Measurements from ENCODE around the gene NOP53.

DNA sequence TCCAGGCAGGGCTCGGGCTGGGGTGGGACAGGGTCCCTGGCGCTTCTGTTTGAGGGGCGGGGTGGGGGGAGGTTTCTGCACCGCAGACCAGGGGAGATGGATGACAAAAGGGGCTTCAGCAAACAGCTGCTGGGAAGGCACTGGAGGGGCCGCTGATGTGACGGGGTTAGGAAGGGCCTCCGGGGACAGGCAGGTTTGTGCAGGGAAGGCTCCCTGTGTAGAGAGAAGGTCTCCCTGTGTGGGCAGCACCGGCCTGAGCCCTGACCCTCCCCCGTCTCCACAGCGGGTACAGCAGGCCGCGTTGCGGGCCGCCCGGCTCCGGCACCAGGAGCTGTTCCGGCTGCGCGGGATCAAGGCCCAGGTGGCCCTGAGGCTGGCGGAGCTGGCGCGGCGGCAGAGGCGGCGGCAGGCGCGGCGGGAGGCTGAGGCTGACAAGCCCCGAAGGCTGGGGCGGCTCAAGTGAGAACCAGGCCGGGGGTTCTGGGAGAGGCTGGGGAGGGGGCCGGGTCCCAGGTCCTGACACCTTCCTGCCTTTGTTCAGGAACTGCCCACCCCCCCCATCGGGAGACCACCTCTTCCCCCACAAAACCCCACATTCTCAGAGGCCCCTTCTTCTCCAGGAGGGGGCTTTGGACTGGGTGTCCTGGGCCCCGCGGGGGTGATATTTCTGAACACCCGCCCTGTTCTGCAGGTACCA, 9.9 kb downstream of the NOP53 start:
- TF ChIP-seq, protein P1, sequence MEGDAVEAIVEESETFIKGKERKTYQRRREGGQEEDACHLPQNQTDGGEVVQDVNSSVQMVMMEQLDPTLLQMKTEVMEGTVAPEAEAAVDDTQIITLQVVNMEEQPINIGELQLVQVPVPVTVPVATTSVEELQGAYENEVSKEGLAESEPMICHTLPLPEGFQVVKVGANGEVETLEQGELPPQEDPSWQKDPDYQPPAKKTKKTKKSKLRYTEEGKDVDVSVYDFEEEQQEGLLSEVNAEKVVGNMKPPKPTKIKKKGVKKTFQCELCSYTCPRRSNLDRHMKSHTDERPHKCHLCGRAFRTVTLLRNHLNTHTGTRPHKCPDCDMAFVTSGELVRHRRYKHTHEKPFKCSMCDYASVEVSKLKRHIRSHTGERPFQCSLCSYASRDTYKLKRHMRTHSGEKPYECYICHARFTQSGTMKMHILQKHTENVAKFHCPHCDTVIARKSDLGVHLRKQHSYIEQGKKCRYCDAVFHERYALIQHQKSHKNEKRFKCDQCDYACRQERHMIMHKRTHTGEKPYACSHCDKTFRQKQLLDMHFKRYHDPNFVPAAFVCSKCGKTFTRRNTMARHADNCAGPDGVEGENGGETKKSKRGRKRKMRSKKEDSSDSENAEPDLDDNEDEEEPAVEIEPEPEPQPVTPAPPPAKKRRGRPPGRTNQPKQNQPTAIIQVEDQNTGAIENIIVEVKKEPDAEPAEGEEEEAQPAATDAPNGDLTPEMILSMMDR (IDR thresholded peaks at IDR 0.05; ENCODE audit: insufficient read depth, low read length) = no peak
- TF ChIP-seq GABPA (IDR thresholded peaks at IDR 0.05; ENCODE audit: low read depth) = no peak
- TF ChIP-seq SPI1 (IDR thresholded peaks at IDR 0.05; ENCODE audit: borderline replicate concordance, low read depth) = no peak
